Raji (cell line): ENCODE results near the gene CLEC9A.

Experiments
- POLR2A ChIP-seq: IDR thresholded peaks from 2 replicates; pipeline ENCODE4 v1.6.1; 2011; ENCODE audit warnings: low read depth, low read length, control low read depth; ENCODE audit not compliant: insufficient read depth

Gene CLEC9A

GRCh38 chr12:10042167-10042566 lies 11.7 kb downstream of the CLEC9A start:
- TF ChIP-seq POLR2A, result no peak

- TF ChIP-seq POLR2A, result no peak
Observed at GRCh38 chr12:10048526-10048925, 18.0 kb downstream of the CLEC9A start.

GRCh38 chr12:10052193-10052913 lies 21.9 kb downstream of the CLEC9A start:
- TF ChIP-seq POLR2A, result no peak

- TF ChIP-seq POLR2A, result no peak
Observed at GRCh38 chr12:10058387-10058786, 27.9 kb downstream of the CLEC9A start.

GRCh38 chr12:10065241-10065640 lies 34.8 kb downstream of the CLEC9A start:
- no peak for TF ChIP-seq POLR2A

- TF ChIP-seq POLR2A, result no peak
Observed at GRCh38 chr12:10067264-10067663, 36.8 kb downstream of the CLEC9A start.

GRCh38 chr12:10067942-10068341 lies 37.5 kb downstream of the CLEC9A start:
- no peak for TF ChIP-seq POLR2A

GRCh38 chr12:10068644-10069043 lies 38.2 kb downstream of the CLEC9A start:
- TF ChIP-seq POLR2A, result no peak

GRCh38 chr12:10069099-10069498 lies 38.6 kb downstream of the CLEC9A start:
- TF ChIP-seq POLR2A, result no peak

GRCh38 chr12:10069976-10070375 lies 39.5 kb downstream of the CLEC9A start:
- no peak for TF ChIP-seq POLR2A

GRCh38 chr12:10070380-10070779 lies 39.9 kb downstream of the CLEC9A start:
- no peak for TF ChIP-seq POLR2A

- no peak for TF ChIP-seq POLR2A
Observed at GRCh38 chr12:10072131-10072530, 41.6 kb downstream of the CLEC9A start.

GRCh38 chr12:10073261-10073660 lies 42.8 kb downstream of the CLEC9A start:
- no peak for TF ChIP-seq POLR2A

- TF ChIP-seq POLR2A, result no peak
Observed at GRCh38 chr12:10075451-10075850, 45.0 kb downstream of the CLEC9A start.

GRCh38 chr12:10082117-10082874 lies 51.8 kb downstream of the CLEC9A start:
- TF ChIP-seq POLR2A, result no peak

- TF ChIP-seq POLR2A, result no peak
Observed at GRCh38 chr12:10084733-10085132, 54.3 kb downstream of the CLEC9A start.
